Panc1 (cell line): ENCODE data around the gene MYO1H. TPM values are rescaled to one million over a fixed set of nuclear protein-coding genes. Genes with fewer than 3 reads are reported as not detected.

Source experiments
- ATAC-seq: fragments of 200-7000 bp; cut with Tn5 transposase; 2 replicates; pipeline ENCODE4 v1.9.1; 2020; ENCODE audit warnings: mild to moderate bottlenecking, moderate library complexity
- BruUV-seq: library from RNA; stranded (reverse); fragments of 400-500 nt; replicated peaks from 2 replicates; lab custom pipeline; 2021; lab: Mats Ljungman, UMichigan
- CTCF ChIA-PET: fragments of 300-600 bp; sonication (Branson Sonifier 250); formaldehyde crosslinking; loops from one replicate; lab custom pipeline; 2022; ENCODE audit warnings: antibody characterized with exemption; lab: Charles Lee
- POLR2A ChIA-PET: fragments of 300-600 bp; sonication (Branson Sonifier 250); formaldehyde crosslinking; loops from one replicate; lab custom pipeline; 2022; ENCODE audit warnings: antibody characterized with exemption; lab: Charles Lee
- DNase-seq: peaks from one replicate; pipeline ENCODE4 v3.0.0-alpha.2; 2010; ENCODE audit warnings: low read depth, low spot score
- H3K27ac ChIP-seq: 2 replicates; pipeline ENCODE4 v1.5.1; 2011; ENCODE audit warnings: mild to moderate bottlenecking, low read length, inconsistent platforms
- H3K27me3 ChIP-seq: fragments of 200-500 bp; sonication (Bioruptor generic); 2 replicates; pipeline ENCODE4 v1.6.0; 2014; ENCODE audit warnings: low read length, inconsistent platforms; ENCODE audit not compliant: control insufficient read depth, insufficient read depth
- H3K36me3 ChIP-seq: fragments of 200-500 bp; sonication (Bioruptor generic); 2 replicates; pipeline ENCODE4 v1.5.1; 2014; ENCODE audit warnings: inconsistent platforms, mild to moderate bottlenecking, low read length, moderate library complexity; ENCODE audit not compliant: control insufficient read depth, insufficient read depth
- H3K4me1 ChIP-seq: 2 replicates; pipeline ENCODE4 v1.5.1; 2011; ENCODE audit warnings: inconsistent platforms, mild to moderate bottlenecking, low read length, moderate library complexity; ENCODE audit not compliant: control insufficient read depth, insufficient read depth
- H3K4me3 ChIP-seq, 2 experiments: 2 replicates each; pipeline ENCODE4 v1.5.1; 2011 to 2012; ENCODE audit warnings: low read depth in 2 of 2, low read length in 2 of 2, mild to moderate bottlenecking in 2 of 2, inconsistent platforms in 1 of 2, moderate library complexity in 1 of 2
- H3K9me3 ChIP-seq: fragments of 200-500 bp; sonication (Bioruptor generic); 2 replicates; pipeline ENCODE4 v1.5.1; 2014; ENCODE audit warnings: low read depth, mild to moderate bottlenecking, inconsistent platforms, low read length, moderate library complexity; ENCODE audit not compliant: control insufficient read depth, insufficient read depth
- CTCF ChIP-seq: fragments of 450-650 bp; IDR thresholded peaks from 2 replicates; pipeline ENCODE4 v1.5.1; 2017; ENCODE audit warnings: mild to moderate bottlenecking
- POLR2AphosphoS5 ChIP-seq: IDR thresholded peaks from 2 replicates; pipeline ENCODE4 v1.6.1; 2012; ENCODE audit warnings: mild to moderate bottlenecking, low read depth, low read length, moderate library complexity
- REST ChIP-seq, 2 experiments: IDR thresholded peaks; 2 replicates each; pipeline ENCODE4 v1.6.1; 2011 to 2012; ENCODE audit warnings: low read depth in 2 of 2, control low read depth in 1 of 2, low read length in 1 of 2, mild to moderate bottlenecking in 1 of 2, moderate library complexity in 1 of 2; ENCODE audit not compliant: insufficient read depth in 1 of 2
- SIN3A ChIP-seq: IDR thresholded peaks from 2 replicates; pipeline ENCODE4 v1.6.1; 2012; ENCODE audit warnings: low read depth, mild to moderate bottlenecking, low read length, moderate library complexity, borderline replicate concordance; ENCODE audit not compliant: insufficient read depth
- TCF7L2 ChIP-seq: IDR thresholded peaks from 2 replicates; pipeline ENCODE4 v1.6.1; 2011; ENCODE audit warnings: mild to moderate bottlenecking, low read depth, low read length, inconsistent platforms
- in situ Hi-C: cut with HindIII; loops from 2 replicates; pipeline ENCODE4 v1.10.0; 2016; ENCODE audit warnings: low sequenced_read_pairs, low pct_unique_long_range_greater_than_20kb
- intact Hi-C: fragments of 100-400 bp; cut with micrococcal nuclease; formaldehyde crosslinking; loops from one replicate; pipeline ENCODE4 v1.10.0; 2022; ENCODE audit not compliant: unreplicated experiment
- total RNA-seq: library from RNA; stranded (reverse); gene quantifications from one replicate; pipeline ENCODE4 v1.2.1, GENCODE V29; 2021; ENCODE audit not compliant: unreplicated experiment

MYO1H gene
- total RNA-seq, 1 experiment from 2014 or later = not detected

DNA sequence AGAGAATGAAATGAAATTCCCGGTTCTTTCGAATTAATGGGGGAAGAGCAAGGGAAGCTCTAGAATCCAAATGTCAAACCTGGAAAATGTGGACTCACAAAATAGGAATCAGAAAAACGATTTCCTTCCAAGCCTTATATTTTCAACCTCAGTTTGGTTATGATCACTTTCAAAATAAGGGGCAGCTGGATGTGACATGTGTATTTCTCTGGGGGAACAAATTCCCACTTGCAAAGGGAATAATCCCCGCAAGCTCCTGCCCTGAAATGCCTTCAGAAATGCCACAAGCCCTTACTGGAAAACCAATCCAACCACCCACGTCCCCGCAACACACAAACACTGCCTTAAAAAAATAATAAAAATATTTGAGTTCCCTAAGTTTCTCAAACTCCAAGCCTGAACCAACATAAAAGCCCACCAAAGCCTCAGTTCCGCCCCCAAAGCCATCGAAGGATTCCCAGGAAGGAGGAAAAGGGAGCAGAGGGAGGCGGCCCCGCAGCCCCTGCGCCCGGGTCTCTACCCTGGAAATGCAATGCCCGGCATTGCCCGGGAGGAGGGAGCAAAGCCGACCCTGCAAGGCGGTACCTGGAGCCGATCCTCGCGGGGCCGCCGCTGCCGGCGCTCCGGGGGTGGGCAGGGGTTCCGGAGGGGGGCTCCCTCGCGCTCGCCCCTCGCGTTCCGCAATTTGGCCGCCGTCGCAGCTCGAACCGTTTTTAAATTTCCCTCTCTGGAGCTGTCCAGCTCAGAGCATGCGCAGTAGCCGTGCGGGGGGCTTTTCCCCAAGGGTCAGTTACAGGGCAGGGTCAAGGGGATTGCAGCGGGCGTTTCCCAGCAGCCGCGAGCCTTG, 38.9 kb upstream of the MYO1H start, which contains the start of gene FOXN4:
Gene FOXN4, minus strand, starts transcription at position 751 of the 847 bp plus-strand sequence. CDS start 963 bp downstream, outside the sequence.
- POLR2A ChIA-PET = no interaction called here
- ATAC-seq = 0 out of 2 replicates have a peak, but pooled peaks have one; percentile 11
- CTCF ChIA-PET = interaction anchor here (0.6 kb wide), 1 partner anchor 46 kb away, joined by 3 read pairs; no protein-coding TSS in a partner anchor

GRCh38 chr12:109309381-109310246, 38.1 kb upstream of the MYO1H start:
- CTCF ChIA-PET = no interaction called here
- TF ChIP-seq TCF7L2 (no peak), REST (IDR thresholded peaks at IDR 0.05; ENCODE audit: insufficient read depth in 1 of 2, low read depth in 2 of 2, low read length in 1 of 2) (no peak), SIN3A (no peak), CTCF (no peak), POLR2AphosphoS5 (no peak)
- peak overlapping the region; percentile 37 to 43 for H3K4me3 ChIP-seq
- peaks cover 11% of the 10 kb centered on the region for H3K4me1 ChIP-seq
- H3K36me3 ChIP-seq = no peaks in the 10 kb centered on the region
- DNase-seq (no peak), ATAC-seq (peak; percentile 70)
- in situ Hi-C loops (no loop called here), intact Hi-C loops (no loop called here)
- peaks cover 28% of the 10 kb centered on the region for H3K27me3 ChIP-seq
- H3K27ac ChIP-seq = no peak overlapping the region
- H3K9me3 ChIP-seq = no peaks in the 10 kb centered on the region
- POLR2A ChIA-PET = no interaction called here
- no TSS peak for BruUV-seq

More for the DNA sequence above, 38.9 kb upstream of the MYO1H start, which contains the start of gene FOXN4:
- H3K4me1 ChIP-seq = peaks cover 11% of the 10 kb centered on the region
- H3K27me3 ChIP-seq = peaks cover 28% of the 10 kb centered on the region
- H3K4me3 ChIP-seq = peak within 1 kb of the TSS; percentile 37 to 43
- H3K27ac ChIP-seq = no peak within 1 kb of the TSS
- intact Hi-C loops (no loop called here), in situ Hi-C loops (no loop called here)
- no peaks in the 10 kb centered on the region for H3K36me3 ChIP-seq
- H3K9me3 ChIP-seq = no peaks in the 10 kb centered on the region
- no peak for DNase-seq
- no TSS peak for BruUV-seq
- TF ChIP-seq TCF7L2 (no peak), REST (IDR thresholded peaks at IDR 0.05; ENCODE audit: insufficient read depth in 1 of 2, low read depth in 2 of 2, low read length in 1 of 2) (peak; percentile 68 to 85), POLR2AphosphoS5 (no peak)
